HG03103 (cell line): Measurements from ENCODE around the gene ARID2.

ENCODE experiments used
- ATAC-seq: cut with Tn5 transposase; IDR thresholded peaks from one replicate; pipeline ENCODE4 v1.9.1; 2021; ENCODE audit warnings: low read depth; ENCODE audit not compliant: unreplicated experiment

The ARID2 gene

GRCh38 chr12:45850302-45850701, 120.8 kb downstream of the ARID2 start:
- ATAC-seq = no peak

GRCh38 chr12:45852508-45852907, 123.0 kb downstream of the ARID2 start:
- no peak for ATAC-seq

- no peak for ATAC-seq
These were observed 124.0 kb downstream of the ARID2 start for GRCh38 chr12:45853550-45853949.

- no peak for ATAC-seq
These were observed 133.8 kb downstream of the ARID2 start for GRCh38 chr12:45863332-45863731.

- no peak for ATAC-seq
These were observed 136.8 kb downstream of the ARID2 start for GRCh38 chr12:45866299-45866698.

GRCh38 chr12:45872446-45872845, 142.9 kb downstream of the ARID2 start:
- no peak for ATAC-seq

- ATAC-seq = no peak
These were observed 147.6 kb downstream of the ARID2 start for GRCh38 chr12:45877069-45877468.

GRCh38 chr12:45878630-45879255, 149.2 kb downstream of the ARID2 start:
- ATAC-seq = no peak

- ATAC-seq = no peak
These were observed 149.9 kb downstream of the ARID2 start for GRCh38 chr12:45879363-45879895.

- no peak for ATAC-seq
These were observed 151.0 kb downstream of the ARID2 start for GRCh38 chr12:45880533-45880932.

- ATAC-seq = no peak
These were observed 153.7 kb downstream of the ARID2 start for GRCh38 chr12:45883187-45883586.

- ATAC-seq = no peak
These were observed 157.2 kb downstream of the ARID2 start for GRCh38 chr12:45886685-45887084.

- ATAC-seq = no peak
These were observed 158.0 kb downstream of the ARID2 start for GRCh38 chr12:45887544-45887943.

- ATAC-seq = no peak
These were observed 160.8 kb downstream of the ARID2 start for GRCh38 chr12:45890276-45890675.

GRCh38 chr12:45893240-45893639, 163.7 kb downstream of the ARID2 start:
- no peak for ATAC-seq

- ATAC-seq = no peak
These were observed 166.5 kb downstream of the ARID2 start for GRCh38 chr12:45895961-45896360.

- ATAC-seq = no peak
These were observed 168.6 kb downstream of the ARID2 start for GRCh38 chr12:45898094-45898493.

GRCh38 chr12:45907955-45908354, 178.4 kb downstream of the ARID2 start:
- peak; percentile 75 for ATAC-seq

- no peak for ATAC-seq
These were observed 179.7 kb downstream of the ARID2 start for GRCh38 chr12:45909041-45909713.

GRCh38 chr12:45912774-45913173, 183.3 kb downstream of the ARID2 start:
- no peak for ATAC-seq

GRCh38 chr12:45913631-45914030, 184.1 kb downstream of the ARID2 start:
- no peak for ATAC-seq

GRCh38 chr12:45914090-45914489, 184.6 kb downstream of the ARID2 start:
- ATAC-seq = no peak
